ENCODE measurements around the gene PLA2G15.

The PLA2G15 gene

GRCh38 chr16:68227850-68228553 is 17.2 kb upstream of the PLA2G15 start:
- Mint-ChIP-seq H3K27ac (peak overlapping the region; percentile 81), H3K27me3 (no peaks in the 10 kb centered on the region), H3K4me1 (peaks cover 26 to 53% of the 10 kb centered on the region in 2 donors), H3K4me3 (peak overlapping the region in 1 of 2 donors; percentile 41), H3K9me3 (no peaks in the 10 kb centered on the region), H3K36me3 (peaks cover 8 to 37% of the 10 kb centered on the region in 2 donors)
- ATAC-seq (replicated peaks) (peak in 1 of 2 donors; percentile 19), DNase-seq (no peak)

GRCh38 chr16:68228652-68229051 is 16.5 kb upstream of the PLA2G15 start:
- Mint-ChIP-seq H3K4me1 (peaks cover 31 to 59% of the 10 kb centered on the region in 2 donors), H3K27me3 (no peaks in the 10 kb centered on the region), H3K36me3 (peaks cover 8 to 37% of the 10 kb centered on the region in 2 donors), H3K27ac (no peak overlapping the region), H3K4me3 (no peak overlapping the region), H3K9me3 (no peaks in the 10 kb centered on the region)
- DNase-seq (no peak), ATAC-seq (replicated peaks) (no peak)

- ATAC-seq (replicated peaks) (no peak), DNase-seq (no peak)
- H3K9me3 Mint-ChIP-seq: no peaks in the 10 kb centered on the region
- peaks cover 8 to 37% of the 10 kb centered on the region in 2 donors for H3K36me3 Mint-ChIP-seq
- H3K4me1 Mint-ChIP-seq: peaks cover 32 to 62% of the 10 kb centered on the region in 2 donors
- no peak overlapping the region for H3K4me3 Mint-ChIP-seq
- no peaks in the 10 kb centered on the region for H3K27me3 Mint-ChIP-seq
- peak overlapping the region; percentile 56 for H3K27ac Mint-ChIP-seq
These were observed 15.6 kb upstream of the PLA2G15 start for GRCh38 chr16:68229431-68230175.

- no peak overlapping the region for H3K4me3 Mint-ChIP-seq
- ATAC-seq (replicated peaks) (no peak), DNase-seq (no peak)
- H3K27me3 Mint-ChIP-seq: no peaks in the 10 kb centered on the region
- H3K4me1 Mint-ChIP-seq: peaks cover 34 to 63% of the 10 kb centered on the region in 2 donors
- H3K9me3 Mint-ChIP-seq: no peaks in the 10 kb centered on the region
- peaks cover 8 to 35% of the 10 kb centered on the region in 2 donors for H3K36me3 Mint-ChIP-seq
- H3K27ac Mint-ChIP-seq: no peak overlapping the region
These were observed 15.0 kb upstream of the PLA2G15 start for GRCh38 chr16:68230176-68230571.

GRCh38 chr16:68230956-68231355 is 14.2 kb upstream of the PLA2G15 start:
- no peaks in the 10 kb centered on the region for H3K9me3 Mint-ChIP-seq
- peaks cover 8 to 33% of the 10 kb centered on the region in 2 donors for H3K36me3 Mint-ChIP-seq
- DNase-seq: no peak
- peak overlapping the region; percentile 22 for H3K27ac Mint-ChIP-seq
- no peaks in the 10 kb centered on the region for H3K27me3 Mint-ChIP-seq
- no peak overlapping the region for H3K4me3 Mint-ChIP-seq
- peaks cover 30 to 55% of the 10 kb centered on the region in 2 donors for H3K4me1 Mint-ChIP-seq
- no peak for ATAC-seq (replicated peaks)

- Mint-ChIP-seq H3K27ac (peak overlapping the region; percentile 59), H3K36me3 (peaks cover 5 to 30% of the 10 kb centered on the region in 2 donors), H3K27me3 (no peaks in the 10 kb centered on the region), H3K9me3 (no peaks in the 10 kb centered on the region), H3K4me3 (no peak overlapping the region), H3K4me1 (peaks cover 32 to 54% of the 10 kb centered on the region in 2 donors)
- ATAC-seq (replicated peaks) (no peak), DNase-seq (no peak)
These were observed 13.6 kb upstream of the PLA2G15 start for GRCh38 chr16:68231384-68232136.

GRCh38 chr16:68232335-68232734 is 12.8 kb upstream of the PLA2G15 start:
- peaks cover 5 to 26% of the 10 kb centered on the region in 2 donors for H3K36me3 Mint-ChIP-seq
- H3K27me3 Mint-ChIP-seq: no peaks in the 10 kb centered on the region
- ATAC-seq (replicated peaks): no peak
- no peaks in the 10 kb centered on the region for H3K9me3 Mint-ChIP-seq
- peaks cover 28 to 53% of the 10 kb centered on the region in 2 donors for H3K4me1 Mint-ChIP-seq
- no peak overlapping the region for H3K4me3 Mint-ChIP-seq
- no peak for DNase-seq
- no peak overlapping the region for H3K27ac Mint-ChIP-seq

GRCh38 chr16:68233085-68233834 is 11.9 kb upstream of the PLA2G15 start:
- Mint-ChIP-seq H3K4me1 (peaks cover 27 to 50% of the 10 kb centered on the region in 2 donors), H3K27me3 (no peaks in the 10 kb centered on the region), H3K9me3 (no peaks in the 10 kb centered on the region), H3K4me3 (no peak overlapping the region), H3K27ac (no peak overlapping the region), H3K36me3 (peaks cover 3 to 21% of the 10 kb centered on the region in 2 donors)
- ATAC-seq (replicated peaks) (peak; percentile 15 to 19), DNase-seq (no peak)

GRCh38 chr16:68233835-68234187 is 11.4 kb upstream of the PLA2G15 start:
- Mint-ChIP-seq H3K4me1 (peaks cover 29 to 47% of the 10 kb centered on the region in 2 donors), H3K4me3 (no peak overlapping the region), H3K27ac (peak overlapping the region; percentile 72), H3K36me3 (peaks cover 1 to 21% of the 10 kb centered on the region in 2 donors), H3K9me3 (no peaks in the 10 kb centered on the region), H3K27me3 (no peaks in the 10 kb centered on the region)
- ATAC-seq (replicated peaks) (no peak), DNase-seq (no peak)

- DNase-seq: no peak
- Mint-ChIP-seq H3K27me3 (no peaks in the 10 kb centered on the region), H3K4me1 (peaks cover 26 to 46% of the 10 kb centered on the region in 2 donors), H3K4me3 (peak overlapping the region; percentile 49 to 59), H3K27ac (peak overlapping the region; percentile 72), H3K36me3 (peaks cover 0 to 17% of the 10 kb centered on the region in 2 donors), H3K9me3 (no peaks in the 10 kb centered on the region)
- no peak for ATAC-seq (replicated peaks)
These were observed 10.7 kb upstream of the PLA2G15 start for GRCh38 chr16:68234188-68235107.

- Mint-ChIP-seq H3K27ac (peak overlapping the region; percentile 69), H3K4me1 (peaks cover 28 to 52% of the 10 kb centered on the region in 2 donors), H3K27me3 (no peaks in the 10 kb centered on the region), H3K4me3 (peak overlapping the region; percentile 51 to 68), H3K36me3 (peaks cover 0 to 9% of the 10 kb centered on the region in 2 donors), H3K9me3 (no peaks in the 10 kb centered on the region)
- DNase-seq (no peak), ATAC-seq (replicated peaks) (no peak)
These were observed 9.9 kb upstream of the PLA2G15 start for GRCh38 chr16:68235108-68235886.

GRCh38 chr16:68235887-68236136 is 9.4 kb upstream of the PLA2G15 start, which contains the start of gene ESRP2:
TSS of gene ESRP2 (minus strand) at chr16:68236127. CDS start at chr16:68236045, 82 bp downstream.
- no peak for ATAC-seq (replicated peaks)
- DNase-seq: no peak
- Mint-ChIP-seq H3K9me3 (no peaks in the 10 kb centered on the region), H3K27me3 (no peaks in the 10 kb centered on the region), H3K27ac (peak within 1 kb of the TSS; percentile 90), H3K36me3 (peaks cover 0 to 4% of the 10 kb centered on the region in 2 donors), H3K4me1 (peaks cover 28 to 52% of the 10 kb centered on the region in 2 donors), H3K4me3 (peak within 1 kb of the TSS; percentile 86)

Data from stimulated activated naive B cell treated with anti-CD40 and anti-IgM and Interleukin-4, amounts not matched to agents 10 μg/mL and 1 μg/mL and 100 μg/mL, for 72 hours (primary cell).